HG02571 (cell line): ENCODE data around the gene DNAJC11.
A peak's percentile ranks its signal among the peaks of the same experiment; 100 is the strongest.
"Not testable (repeated sequence)": the region's sequence is repeated elsewhere in the genome, so short reads cannot be mapped to it uniquely, and the experiment has no call there.

Source experiments
- ATAC-seq: cut with Tn5 transposase; IDR thresholded peaks from one replicate; pipeline ENCODE4 v1.9.1; 2021; ENCODE audit warnings: mild to moderate bottlenecking, moderate library complexity; ENCODE audit not compliant: unreplicated experiment

The DNAJC11 gene, protein sequence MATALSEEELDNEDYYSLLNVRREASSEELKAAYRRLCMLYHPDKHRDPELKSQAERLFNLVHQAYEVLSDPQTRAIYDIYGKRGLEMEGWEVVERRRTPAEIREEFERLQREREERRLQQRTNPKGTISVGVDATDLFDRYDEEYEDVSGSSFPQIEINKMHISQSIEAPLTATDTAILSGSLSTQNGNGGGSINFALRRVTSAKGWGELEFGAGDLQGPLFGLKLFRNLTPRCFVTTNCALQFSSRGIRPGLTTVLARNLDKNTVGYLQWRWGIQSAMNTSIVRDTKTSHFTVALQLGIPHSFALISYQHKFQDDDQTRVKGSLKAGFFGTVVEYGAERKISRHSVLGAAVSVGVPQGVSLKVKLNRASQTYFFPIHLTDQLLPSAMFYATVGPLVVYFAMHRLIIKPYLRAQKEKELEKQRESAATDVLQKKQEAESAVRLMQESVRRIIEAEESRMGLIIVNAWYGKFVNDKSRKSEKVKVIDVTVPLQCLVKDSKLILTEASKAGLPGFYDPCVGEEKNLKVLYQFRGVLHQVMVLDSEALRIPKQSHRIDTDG

GRCh38 chr1:6701437-6702153 lies at the start of gene DNAJC11:
TSS of gene DNAJC11 (minus strand) at chr1:6701816. CDS start at chr1:6701800, 16 bp downstream.
- ATAC-seq: peak; percentile 82

- ATAC-seq: no peak
Observed at GRCh38 chr1:6750490-6750889, 48.9 kb upstream of the DNAJC11 start.

DNA sequence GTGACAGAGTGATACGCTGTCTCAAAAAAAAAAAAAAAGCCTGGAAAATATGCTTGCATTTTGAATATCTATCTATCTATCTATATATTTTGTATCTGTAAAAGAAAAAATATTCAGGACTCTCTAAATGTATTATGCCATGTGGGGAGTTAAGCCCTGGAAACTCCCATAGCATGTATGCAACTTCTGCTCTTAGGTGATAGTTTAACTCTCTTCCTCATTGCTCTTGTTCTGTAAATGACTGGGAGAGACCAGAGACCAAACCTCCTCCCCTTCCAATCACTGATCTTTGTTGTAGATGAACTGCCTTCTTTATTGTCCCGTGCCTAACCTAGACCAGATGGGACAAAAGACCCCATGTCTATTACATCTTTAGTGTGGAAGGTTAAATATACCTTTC lies 46.1 kb upstream of the DNAJC11 start:
- ATAC-seq: no peak

DNA sequence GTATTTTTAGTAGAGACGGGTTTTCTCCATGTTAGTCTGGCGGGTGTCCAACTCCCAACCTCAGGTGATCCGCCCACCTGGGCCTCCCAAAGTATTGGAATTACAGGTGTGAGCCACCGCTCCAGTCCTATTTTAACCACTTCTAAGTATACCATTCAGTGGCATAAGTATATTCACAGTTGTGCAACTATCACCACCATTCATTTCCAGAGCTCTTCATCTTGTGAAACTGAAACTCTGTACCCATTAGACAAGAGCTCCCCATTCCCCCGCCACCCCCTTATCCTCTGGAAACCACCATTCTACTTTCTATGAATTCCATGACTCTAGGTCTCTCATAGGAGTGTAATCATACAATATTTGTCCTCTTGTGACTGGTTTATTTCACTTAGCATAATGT lies 43.5 kb upstream of the DNAJC11 start:
- no peak for ATAC-seq

- no peak for ATAC-seq
Observed at GRCh38 chr1:6743189-6744101, 41.8 kb upstream of the DNAJC11 start.

GRCh38 chr1:6742676-6743188 lies 41.1 kb upstream of the DNAJC11 start:
- ATAC-seq: not testable (repeated sequence)

DNA sequence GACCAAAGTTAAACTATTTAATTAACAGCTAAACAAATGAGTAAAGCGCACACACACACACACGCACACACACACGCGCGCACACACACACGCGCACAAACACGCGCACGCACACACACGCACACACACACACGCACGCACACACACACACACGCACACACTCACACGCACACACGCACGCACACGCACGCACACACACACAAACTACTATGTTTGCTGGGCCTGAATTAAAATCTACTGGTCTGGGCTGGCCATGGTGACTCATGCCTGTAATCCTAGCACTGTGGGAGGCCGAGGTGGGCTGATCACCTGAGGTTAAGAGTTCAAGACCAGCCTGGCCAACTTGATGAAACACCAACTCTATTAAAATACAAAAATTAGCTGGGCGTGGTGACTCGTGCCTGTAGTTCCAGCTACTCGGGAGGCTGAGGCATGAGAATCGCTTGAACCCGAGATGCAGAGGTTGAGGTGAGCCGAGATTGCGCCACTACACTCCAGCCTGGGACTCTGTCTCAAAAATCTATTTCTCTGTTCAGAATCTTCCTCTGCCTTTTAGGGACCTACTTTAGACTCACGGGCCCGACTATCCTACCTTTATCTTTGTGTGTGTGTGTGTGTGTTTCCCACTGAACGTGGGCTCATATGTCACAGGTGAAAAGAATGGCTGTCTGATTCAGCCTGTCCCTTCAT lies 37.5 kb upstream of the DNAJC11 start:
- ATAC-seq: no peak

GRCh38 chr1:6732942-6733341 lies 31.3 kb upstream of the DNAJC11 start:
- ATAC-seq: no peak

- ATAC-seq: no peak
Observed at GRCh38 chr1:6731905-6732304, 30.3 kb upstream of the DNAJC11 start.

DNA sequence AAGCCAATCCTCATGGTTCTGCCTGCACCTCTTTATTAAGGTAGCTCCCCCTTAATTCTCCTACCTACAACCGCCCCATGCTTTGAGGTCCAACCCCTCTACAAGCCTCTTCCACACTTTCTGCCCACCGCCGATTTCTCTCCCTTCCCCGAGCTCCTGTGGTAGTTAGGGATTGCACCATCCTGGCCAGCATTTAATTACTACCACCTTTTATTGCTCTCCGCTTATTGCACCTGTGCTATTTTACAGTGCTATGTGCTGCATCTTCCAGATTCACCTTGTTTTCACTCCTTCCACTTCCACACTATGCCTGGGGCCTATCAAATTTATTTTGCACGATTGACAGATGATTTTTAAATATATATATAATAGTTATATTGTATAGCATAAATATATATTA lies 29.3 kb upstream of the DNAJC11 start:
- ATAC-seq: no peak

- no peak for ATAC-seq
Observed at GRCh38 chr1:6730473-6730872, 28.9 kb upstream of the DNAJC11 start.

DNA sequence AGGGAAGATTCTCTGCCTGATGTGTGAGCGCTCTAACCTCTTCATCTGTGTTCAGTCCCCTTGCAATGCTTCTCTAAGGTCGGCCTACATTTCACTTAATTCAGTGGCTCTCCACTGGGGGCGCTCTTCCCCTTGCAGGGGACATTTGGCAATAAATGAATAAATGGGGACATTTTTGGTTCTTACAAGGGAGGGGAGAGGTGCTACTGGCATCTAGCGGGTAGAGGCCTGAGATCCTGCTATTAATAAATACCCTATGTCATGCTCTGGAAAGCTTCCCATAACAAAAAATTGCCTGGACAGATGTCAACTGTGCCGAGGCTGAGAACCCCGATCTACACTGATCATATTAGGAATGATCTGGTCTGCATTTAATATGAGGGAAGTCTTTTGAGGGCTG lies 25.9 kb upstream of the DNAJC11 start:
- no peak for ATAC-seq

GRCh38 chr1:6726253-6726652 lies 24.6 kb upstream of the DNAJC11 start:
- ATAC-seq: no peak

- no peak for ATAC-seq
Observed at GRCh38 chr1:6724517-6725141, 23.0 kb upstream of the DNAJC11 start.

GRCh38 chr1:6723621-6724428 lies 22.2 kb upstream of the DNAJC11 start:
- ATAC-seq: no peak

DNA sequence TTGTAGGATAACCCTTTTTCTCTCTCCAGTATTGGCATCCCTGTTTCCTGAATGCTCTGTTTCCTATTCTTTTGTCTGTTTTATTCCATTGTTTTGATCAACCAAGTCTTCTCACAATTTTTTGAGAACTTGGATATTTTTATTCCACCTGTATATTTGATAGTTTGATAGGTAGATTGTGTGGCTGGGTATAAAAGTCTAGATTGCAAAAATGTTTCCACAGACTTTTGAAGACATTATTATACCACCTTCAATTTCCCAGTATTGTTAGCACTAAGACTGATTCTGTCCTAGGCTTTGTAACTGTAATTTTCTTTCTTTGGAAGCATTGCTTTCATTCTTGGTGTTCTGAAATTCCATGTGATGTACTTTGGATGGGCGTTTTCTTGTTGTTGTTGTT lies 9.6 kb upstream of the DNAJC11 start:
- ATAC-seq: no peak

GRCh38 chr1:6704746-6705145 lies 3.1 kb upstream of the DNAJC11 start:
- ATAC-seq: no peak

GRCh38 chr1:6703016-6703415 lies 1.4 kb upstream of the DNAJC11 start:
- no peak for ATAC-seq
